Activated B cell treated with CpG ODN at 0.5 μM for 24 hours (primary cell): ENCODE measurements around the gene HGD. TPM values are rescaled to one million over a fixed set of nuclear protein-coding genes. Genes with fewer than 3 reads are reported as not detected.
A peak's percentile ranks its signal among the peaks of the same experiment; 100 is the strongest.

Experiments used
- ATAC-seq: fragments of 200-7000 bp; cut with Tn5 transposase; one replicate; pipeline ENCODE4 v1.10.0; 2021; ENCODE audit warnings: low read depth, mild to moderate bottlenecking, moderate library complexity
- CTCF ChIA-PET: fragments of 350-600 bp; sonication (Branson Sonifier 250); formaldehyde crosslinking; loops from one replicate; lab custom pipeline; 2021; ENCODE audit warnings: antibody characterized with exemption; lab: Charles Lee
- POLR2A ChIA-PET: fragments of 350-600 bp; sonication (Branson Sonifier 250); formaldehyde crosslinking; loops from one replicate; lab custom pipeline; 2021; ENCODE audit warnings: antibody characterized with exemption; lab: Charles Lee
- DNase-seq: peaks from one replicate; pipeline ENCODE4 v3.0.0; 2022
- H3K27ac Mint-ChIP-seq: one replicate; pipeline ENCODE4 v1.8.0; 2020; ENCODE audit warnings: mixed read lengths
- H3K27me3 Mint-ChIP-seq: one replicate; pipeline ENCODE4 v1.8.0; 2021; ENCODE audit warnings: mixed read lengths
- H3K36me3 Mint-ChIP-seq: one replicate; pipeline ENCODE4 v1.8.0; 2021; ENCODE audit warnings: low read depth, mixed read lengths
- H3K4me1 Mint-ChIP-seq: one replicate; pipeline ENCODE4 v1.8.0; 2021; ENCODE audit warnings: mixed read lengths
- H3K4me3 Mint-ChIP-seq: one replicate; pipeline ENCODE4 v1.8.0; 2020; ENCODE audit warnings: mild to moderate bottlenecking, mixed read lengths
- H3K9me3 Mint-ChIP-seq: one replicate; pipeline ENCODE4 v1.8.0; 2020; ENCODE audit warnings: mixed read lengths
- CTCF ChIP-seq: fragments of 200-600 bp; IDR thresholded peaks from one replicate; pipeline ENCODE4 v1.8.0; 2022; ENCODE audit warnings: antibody characterized with exemption, mild to moderate bottlenecking
- intact Hi-C: fragments of 100-400 bp; cut with micrococcal nuclease; formaldehyde crosslinking; loops from one replicate; pipeline ENCODE4 v1.15.1; 2024
- total RNA-seq: library from RNA; stranded (reverse); gene quantifications from 2 replicates; pipeline ENCODE4 v1.2.3, GENCODE V29; 2022

The HGD gene
- total RNA-seq, 1 donor from 2014 or later, result 1.0 TPM

GRCh38 chr3:120595788-120596115 is 86.3 kb downstream of the HGD start:
- peaks cover 12% of the 10 kb centered on the region for H3K36me3 Mint-ChIP-seq
- no peak for TF ChIP-seq CTCF
- H3K27ac Mint-ChIP-seq, result peak overlapping the region; percentile 94
- no peaks in the 10 kb centered on the region for H3K9me3 Mint-ChIP-seq
- ChIA-PET POLR2A (interaction anchor here (0.6 to 3.0 kb wide), 10 partner anchors 10 to 501 kb away, joined by 3 to 21 read pairs (median 4); partner anchors contain the start of genes GSK3B, GTF2E1, LRRC58 and RABL3), CTCF (interaction anchor here (1.0 to 1.8 kb wide), 3 partner anchors 28 to 37 kb away, joined by 3 to 9 read pairs (median 5); no protein-coding TSS in a partner anchor)
- DNase-seq, result no peak
- ATAC-seq, result no peak
- peaks cover 11% of the 10 kb centered on the region for H3K4me1 Mint-ChIP-seq
- H3K27me3 Mint-ChIP-seq, result peaks cover 2% of the 10 kb centered on the region
- peak overlapping the region; percentile 96 for H3K4me3 Mint-ChIP-seq
- intact Hi-C loops, result loop anchor here (1.0 to 5.0 kb wide), 7 partner anchors 37 to 1353 kb away; partner anchors contain the start of genes B4GALT4, GSK3B, GTF2E1 and LRRC58

DNA sequence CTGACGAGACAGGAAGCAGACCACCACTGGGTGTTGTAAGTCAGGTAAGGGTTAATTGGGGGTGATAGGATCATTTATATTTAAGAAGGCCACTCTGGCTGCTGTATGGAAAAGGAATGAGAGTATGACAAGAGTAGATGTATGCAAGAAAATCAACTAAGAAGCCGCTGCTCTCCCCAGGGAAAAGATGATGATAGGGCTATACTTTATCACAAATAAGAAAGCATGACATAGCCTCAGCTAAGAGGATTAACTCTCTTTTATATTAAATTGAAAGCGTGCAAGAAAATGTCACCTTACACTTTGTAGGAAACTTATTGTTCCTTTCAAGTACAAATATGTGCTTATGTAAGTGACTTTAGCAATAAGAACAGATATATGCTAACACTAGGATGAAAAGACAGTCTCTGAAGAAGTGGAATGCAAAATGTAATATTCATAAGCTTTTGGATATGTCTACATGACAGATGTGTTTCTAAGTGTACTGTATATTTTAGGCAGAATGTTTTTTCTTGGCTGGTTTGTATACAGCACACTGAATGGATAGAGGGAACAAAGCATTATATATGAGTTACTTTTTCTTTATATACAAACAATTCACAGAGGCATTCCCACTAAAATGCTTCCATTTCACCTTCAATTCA is 94.6 kb downstream of the HGD start:
- peaks cover 2% of the 10 kb centered on the region for H3K9me3 Mint-ChIP-seq
- ATAC-seq (no peak), DNase-seq (no peak)
- H3K4me3 Mint-ChIP-seq, result no peak overlapping the region
- intact Hi-C loops, result no loop called here
- no peaks in the 10 kb centered on the region for H3K4me1 Mint-ChIP-seq
- no peak for TF ChIP-seq CTCF
- H3K36me3 Mint-ChIP-seq, result no peaks in the 10 kb centered on the region
- ChIA-PET POLR2A (no interaction called here), CTCF (no interaction called here)
- no peak overlapping the region for H3K27ac Mint-ChIP-seq
- no peaks in the 10 kb centered on the region for H3K27me3 Mint-ChIP-seq

Other genes starting within 250 kb of the HGD start
- gene FSTL1, start 231.2 kb downstream of the HGD start, total RNA-seq, result not detected in 2 replicates
- gene NDUFB4, start 85.9 kb downstream of the HGD start, total RNA-seq, result 80.4 and 86.3 TPM in 2 replicates
- gene RABL3, start 60.3 kb upstream of the HGD start, total RNA-seq, result 29.7 and 29.9 TPM in 2 replicates
- 22.1 and 22.9 TPM in 2 replicates for gene GTF2E1, start 60.5 kb upstream of the HGD start, total RNA-seq
- not detected in 2 replicates for gene STXBP5L, start 226.0 kb upstream of the HGD start, total RNA-seq